A549 treated with DMSO at 1 μM for 4 hours (cell line): ENCODE results near the gene SLC11A1. TPM values are rescaled to one million over a fixed set of nuclear protein-coding genes. Genes with fewer than 3 reads are reported as not detected.

Experiments used
- total RNA-seq: library from RNA; stranded (reverse); fragments of 200-300 nt; extraction: Qiagen RNA extraction; gene quantifications from 5 replicates; pipeline ENCODE4 v1.2.3, GENCODE V29; 2022; ENCODE audit warnings: low read depth

Gene SLC11A1
- 0.15 to 0.28 TPM (median 0.19 TPM) in 5 replicates for total RNA-seq

GRCh38 chr2:218381916-218382366 is at the start of gene SLC11A1:
TSS of gene SLC11A1 (plus strand) at chr2:218382273. CDS start at chr2:218382369, 96 bp downstream.

GRCh38 chr2:218399391-218400166 is 17.5 kb downstream of the SLC11A1 start, which contains the start of gene CTDSP1:
TSS of gene CTDSP1 (plus strand) at chr2:218399868. CDS start at chr2:218400091, 223 bp downstream.

GRCh38 chr2:218418717-218419458 is 36.8 kb downstream of the SLC11A1 start, which contains the start of gene VIL1:
TSS of gene VIL1 (plus strand) at chr2:218419123. CDS start at chr2:218423779, 4,656 bp downstream.

Other genes starting within 250 kb of the SLC11A1 start
- gene CXCR1, start 215.3 kb upstream of the SLC11A1 start, total RNA-seq = not detected in 5 replicates
- 286 to 304 TPM (median 289 TPM) in 5 replicates for gene ARPC2, start 165.1 kb upstream of the SLC11A1 start, total RNA-seq
- gene GPBAR1, start 121.3 kb upstream of the SLC11A1 start, total RNA-seq = 0.07 to 0.23 TPM (median 0.15 TPM) in 5 replicates
- 109 to 189 TPM (median 121 TPM) in 5 replicates for gene AAMP, start 112.1 kb upstream of the SLC11A1 start, total RNA-seq
- gene PNKD, start 111.8 kb upstream of the SLC11A1 start, total RNA-seq = 62.1 to 67.0 TPM (median 63.3 TPM) in 5 replicates
- 117 to 131 TPM (median 121 TPM) in 5 replicates for gene TMBIM1, start 89.8 kb upstream of the SLC11A1 start, total RNA-seq
- 0.14 to 0.16 TPM in 2 of 5 replicates, not detected in the others for gene CATIP, start 25.4 kb upstream of the SLC11A1 start, total RNA-seq
- gene CTDSP1, start 17.6 kb downstream of the SLC11A1 start, total RNA-seq = 63.4 to 83.1 TPM (median 71.7 TPM) in 5 replicates
- gene VIL1, start 36.9 kb downstream of the SLC11A1 start, total RNA-seq = 0.16 to 0.33 TPM (median 0.18 TPM) in 5 replicates
- gene USP37, start 186.1 kb downstream of the SLC11A1 start, total RNA-seq = 4.8 to 7.4 TPM (median 6.3 TPM) in 5 replicates
- 41.8 to 53.3 TPM (median 49.7 TPM) in 5 replicates for gene CNOT9, start 186.6 kb downstream of the SLC11A1 start, total RNA-seq
- gene PLCD4, start 225.6 kb downstream of the SLC11A1 start, total RNA-seq = 0.26 to 0.69 TPM (median 0.31 TPM) in 5 replicates